ENCODE measurements around the gene ANKRD16. TPM values are rescaled to one million over a fixed set of nuclear protein-coding genes. Genes with fewer than 3 reads are reported as not detected.
A peak's percentile ranks its signal among the peaks of the same experiment; 100 is the strongest.

The ANKRD16 gene
- total RNA-seq, 2 donors from 2014 or later: 4.1 to 7.6 TPM

GRCh38 chr10:5896208-5897052 is 6.7 kb upstream of the ANKRD16 start:
- Mint-ChIP-seq H3K4me1 (ENCODE audit: low read depth in 2 of 2) (peaks cover 38 to 46% of the 10 kb centered on the region in 2 donors), H3K27ac (peak overlapping the region; percentile 54 to 57), H3K27me3 (no peaks in the 10 kb centered on the region), H3K4me3 (no peak overlapping the region), H3K9me3 (peaks cover 3% of the 10 kb centered on the region), H3K36me3 (peaks cover 29% of the 10 kb centered on the region)
- DNase-seq (ENCODE audit: low spot score): no peak
- ATAC-seq: no peak

DNA sequence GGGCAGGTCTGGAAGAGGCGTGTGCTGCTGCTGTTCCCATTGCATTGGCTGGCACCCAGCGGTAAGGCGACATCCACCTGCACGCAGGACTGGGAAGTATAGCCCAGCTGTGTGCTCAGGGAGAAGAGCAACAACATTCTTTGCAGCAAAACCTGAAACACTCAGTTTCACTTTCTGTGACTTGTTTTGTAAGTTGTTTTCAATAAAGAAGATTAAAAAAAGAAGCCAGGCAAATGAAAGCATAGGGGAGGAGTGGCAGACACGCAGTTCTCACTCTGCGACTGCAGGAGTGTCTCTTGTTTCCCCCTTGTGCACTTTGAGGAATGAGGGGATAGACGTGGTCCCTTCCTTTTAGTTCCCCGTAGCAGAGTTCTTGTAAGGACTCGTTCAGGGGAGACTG is 6.1 kb upstream of the ANKRD16 start:
- peaks cover 3% of the 10 kb centered on the region for H3K9me3 Mint-ChIP-seq
- ATAC-seq (no peak), DNase-seq (ENCODE audit: low spot score) (no peak)
- no peak overlapping the region for H3K4me3 Mint-ChIP-seq
- H3K36me3 Mint-ChIP-seq: peaks cover 29% of the 10 kb centered on the region
- H3K27ac Mint-ChIP-seq: peak overlapping the region; percentile 54 to 57
- no peaks in the 10 kb centered on the region for H3K27me3 Mint-ChIP-seq
- peaks cover 43 to 53% of the 10 kb centered on the region in 2 donors for H3K4me1 Mint-ChIP-seq (ENCODE audit: low read depth in 2 of 2)

DNA sequence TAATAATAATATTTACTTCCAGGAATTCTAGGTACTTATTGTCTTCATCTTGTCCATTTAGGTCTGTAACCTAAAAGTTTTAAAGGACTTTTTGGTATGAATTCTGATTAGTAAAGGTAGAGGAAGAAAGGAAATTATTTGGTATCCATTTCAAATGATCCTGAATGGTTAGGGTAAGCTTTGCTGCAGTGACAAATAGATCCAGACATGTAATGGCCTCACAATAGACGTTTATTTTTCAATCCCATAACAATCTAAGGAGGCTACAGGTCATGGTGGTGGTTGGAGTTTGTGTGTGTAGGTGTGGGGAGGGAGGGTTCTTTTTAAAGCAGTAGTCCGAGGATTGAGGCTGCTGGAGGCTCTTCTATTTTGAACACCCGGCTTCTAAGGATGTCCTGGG is 5.7 kb upstream of the ANKRD16 start:
- DNase-seq (ENCODE audit: low spot score): no peak
- no peak overlapping the region for H3K4me3 Mint-ChIP-seq
- H3K27me3 Mint-ChIP-seq: no peaks in the 10 kb centered on the region
- H3K4me1 Mint-ChIP-seq (ENCODE audit: low read depth in 2 of 2): peaks cover 46 to 56% of the 10 kb centered on the region in 2 donors
- no peak for ATAC-seq
- H3K27ac Mint-ChIP-seq: peak overlapping the region; percentile 54 to 57
- peaks cover 3% of the 10 kb centered on the region for H3K9me3 Mint-ChIP-seq
- peaks cover 29% of the 10 kb centered on the region for H3K36me3 Mint-ChIP-seq

DNA sequence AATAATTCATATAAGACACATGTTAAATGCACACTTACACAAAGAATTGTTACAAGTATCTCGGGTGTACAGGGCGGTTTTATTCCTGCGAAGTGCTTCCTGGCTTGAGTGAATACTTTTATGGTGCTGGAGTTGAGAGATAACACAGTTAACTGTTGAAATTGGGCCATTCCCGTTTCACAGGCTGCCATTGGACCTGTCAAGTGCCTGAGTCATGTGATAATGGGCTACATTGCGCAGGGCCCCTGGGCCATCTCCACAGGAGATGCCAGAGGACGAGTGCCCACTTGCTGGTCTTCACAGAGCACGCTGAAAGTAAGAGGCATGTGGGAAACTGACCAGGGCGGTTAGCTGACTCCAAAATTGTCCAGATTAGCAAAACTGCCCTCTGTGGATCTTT is 5.2 kb upstream of the ANKRD16 start:
- no peak for ATAC-seq
- no peak overlapping the region for H3K4me3 Mint-ChIP-seq
- peaks cover 46 to 56% of the 10 kb centered on the region in 2 donors for H3K4me1 Mint-ChIP-seq (ENCODE audit: low read depth in 2 of 2)

GRCh38 chr10:5894403-5894802 is 4.7 kb upstream of the ANKRD16 start:
- no peak for ATAC-seq
- Mint-ChIP-seq H3K9me3 (peaks cover 3% of the 10 kb centered on the region), H3K27ac (peak overlapping the region in 1 of 2 donors; percentile 19), H3K27me3 (no peaks in the 10 kb centered on the region), H3K4me3 (no peak overlapping the region), H3K4me1 (ENCODE audit: low read depth in 2 of 2) (peaks cover 46 to 56% of the 10 kb centered on the region in 2 donors), H3K36me3 (peaks cover 29% of the 10 kb centered on the region)
- no peak for DNase-seq (ENCODE audit: low spot score)

More for the DNA sequence above, 5.2 kb upstream of the ANKRD16 start:
- Mint-ChIP-seq H3K27ac (peak overlapping the region in 1 of 2 donors; percentile 54), H3K36me3 (peaks cover 29% of the 10 kb centered on the region), H3K27me3 (no peaks in the 10 kb centered on the region), H3K9me3 (peaks cover 3% of the 10 kb centered on the region)
- no peak for DNase-seq (ENCODE audit: low spot score)

- H3K9me3 Mint-ChIP-seq: peaks cover 3% of the 10 kb centered on the region
- H3K4me3 Mint-ChIP-seq: peak overlapping the region; percentile 1
- H3K27ac Mint-ChIP-seq: no peak overlapping the region
- H3K27me3 Mint-ChIP-seq: no peaks in the 10 kb centered on the region
- H3K36me3 Mint-ChIP-seq: peaks cover 29% of the 10 kb centered on the region
- DNase-seq (ENCODE audit: low spot score) (no peak), ATAC-seq (no peak)
- H3K4me1 Mint-ChIP-seq (ENCODE audit: low read depth in 2 of 2): peaks cover 48 to 61% of the 10 kb centered on the region in 2 donors
These were observed 3.6 kb upstream of the ANKRD16 start for GRCh38 chr10:5893321-5893720.

- H3K27me3 Mint-ChIP-seq: no peaks in the 10 kb centered on the region
- peak overlapping the region in 1 of 2 donors; percentile 78 for H3K27ac Mint-ChIP-seq
- H3K36me3 Mint-ChIP-seq: peaks cover 18% of the 10 kb centered on the region
- H3K4me1 Mint-ChIP-seq (ENCODE audit: low read depth in 2 of 2): peaks cover 47 to 60% of the 10 kb centered on the region in 2 donors
- ATAC-seq: no peak
- no peaks in the 10 kb centered on the region for H3K9me3 Mint-ChIP-seq
- DNase-seq (ENCODE audit: low spot score): no peak
- H3K4me3 Mint-ChIP-seq: peak overlapping the region; percentile 38
These were observed 2.3 kb upstream of the ANKRD16 start for GRCh38 chr10:5892007-5892406.

DNA sequence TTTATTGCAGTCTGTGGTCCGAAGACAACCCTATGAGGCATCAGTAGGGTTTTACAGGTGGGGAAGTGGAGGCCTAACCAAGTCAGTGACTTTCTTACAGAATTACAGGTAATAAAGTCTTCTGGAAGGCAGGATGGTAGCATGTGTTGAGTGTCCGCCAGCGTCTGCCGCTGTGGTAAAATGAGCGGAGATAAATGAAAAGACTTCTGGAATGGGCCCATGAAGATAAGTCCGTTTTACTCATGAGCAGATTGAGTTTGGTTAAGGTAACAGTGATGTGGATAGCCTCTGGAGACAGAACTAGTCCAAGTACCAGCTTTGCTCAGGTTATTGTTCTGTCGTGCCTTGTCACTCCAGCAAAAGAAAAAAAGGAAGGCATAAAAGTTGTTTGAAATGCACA is 1.3 kb upstream of the ANKRD16 start:
- Mint-ChIP-seq H3K4me3 (peak overlapping the region; percentile 92), H3K27ac (peak overlapping the region; percentile 48 to 78), H3K4me1 (ENCODE audit: low read depth in 2 of 2) (peaks cover 43 to 50% of the 10 kb centered on the region in 2 donors), H3K27me3 (no peaks in the 10 kb centered on the region), H3K9me3 (no peaks in the 10 kb centered on the region), H3K36me3 (peaks cover 18% of the 10 kb centered on the region)
- ATAC-seq: no peak
- DNase-seq (ENCODE audit: low spot score): no peak

DNA sequence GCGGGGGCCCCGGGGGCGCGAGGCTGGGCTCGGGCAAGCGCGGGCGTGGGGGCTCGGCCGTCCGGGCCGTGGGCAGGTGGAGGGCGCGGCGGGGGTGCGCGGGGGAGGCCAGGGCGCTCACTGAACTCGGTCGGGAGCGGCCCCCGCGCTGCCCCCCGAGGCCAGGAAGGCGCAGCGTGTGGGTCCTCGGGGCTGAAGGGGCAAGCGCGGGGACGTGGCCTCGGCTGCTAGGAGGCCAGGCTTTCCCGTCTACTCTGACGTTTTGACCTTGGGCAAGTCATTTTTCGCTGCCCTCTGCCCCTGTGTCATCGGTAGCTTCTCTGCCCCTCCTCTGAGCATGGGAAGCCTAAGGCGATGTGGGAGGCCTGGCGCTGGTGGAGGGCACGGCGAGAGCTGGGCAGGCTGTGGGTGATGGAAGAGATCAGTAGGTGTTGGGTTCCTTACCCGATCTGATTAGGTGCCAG is 791 bp upstream of the ANKRD16 start:
- H3K36me3 Mint-ChIP-seq: peaks cover 20% of the 10 kb centered on the region
- DNase-seq (ENCODE audit: low spot score) (no peak), ATAC-seq (peak in 1 of 2 donors; percentile 8)
- peak overlapping the region; percentile 48 to 78 for H3K27ac Mint-ChIP-seq
- H3K9me3 Mint-ChIP-seq: no peaks in the 10 kb centered on the region
- H3K4me1 Mint-ChIP-seq (ENCODE audit: low read depth in 2 of 2): peaks cover 38 to 45% of the 10 kb centered on the region in 2 donors
- no peaks in the 10 kb centered on the region for H3K27me3 Mint-ChIP-seq
- peak overlapping the region; percentile 92 for H3K4me3 Mint-ChIP-seq

GRCh38 chr10:5888843-5889623 is 660 bp downstream of the ANKRD16 start:
- peak overlapping the region; percentile 56 for H3K27ac Mint-ChIP-seq
- H3K9me3 Mint-ChIP-seq: no peaks in the 10 kb centered on the region
- peaks cover 17% of the 10 kb centered on the region for H3K36me3 Mint-ChIP-seq
- DNase-seq (ENCODE audit: low spot score): peak; percentile 72
- ATAC-seq: peak; percentile 24 to 41
- peak overlapping the region; percentile 87 for H3K4me3 Mint-ChIP-seq
- H3K4me1 Mint-ChIP-seq (ENCODE audit: low read depth in 2 of 2): peaks cover 34 to 40% of the 10 kb centered on the region in 2 donors
- no peaks in the 10 kb centered on the region for H3K27me3 Mint-ChIP-seq

GRCh38 chr10:5888351-5888750 is 1.3 kb downstream of the ANKRD16 start:
- peaks cover 17% of the 10 kb centered on the region for H3K36me3 Mint-ChIP-seq

GRCh38 chr10:5887641-5888040 is 2.1 kb downstream of the ANKRD16 start:
- DNase-seq (ENCODE audit: low spot score) (no peak), ATAC-seq (no peak)
- H3K4me3 Mint-ChIP-seq: no peak overlapping the region
- peaks cover 29 to 32% of the 10 kb centered on the region in 2 donors for H3K4me1 Mint-ChIP-seq (ENCODE audit: low read depth in 2 of 2)
- no peaks in the 10 kb centered on the region for H3K27me3 Mint-ChIP-seq
- no peaks in the 10 kb centered on the region for H3K9me3 Mint-ChIP-seq
- no peak overlapping the region for H3K27ac Mint-ChIP-seq
- peaks cover 21% of the 10 kb centered on the region for H3K36me3 Mint-ChIP-seq

More at GRCh38 chr10:5888351-5888750, 1.3 kb downstream of the ANKRD16 start:
- H3K27ac Mint-ChIP-seq: peak overlapping the region; percentile 56
- H3K4me1 Mint-ChIP-seq (ENCODE audit: low read depth in 2 of 2): peaks cover 32 to 36% of the 10 kb centered on the region in 2 donors
- no peaks in the 10 kb centered on the region for H3K27me3 Mint-ChIP-seq
- ATAC-seq: no peak
- no peaks in the 10 kb centered on the region for H3K9me3 Mint-ChIP-seq
- DNase-seq (ENCODE audit: low spot score): no peak
- peak overlapping the region; percentile 87 for H3K4me3 Mint-ChIP-seq

GRCh38 chr10:5887029-5887428 is 2.7 kb downstream of the ANKRD16 start:
- Mint-ChIP-seq H3K36me3 (peaks cover 18% of the 10 kb centered on the region), H3K27me3 (no peaks in the 10 kb centered on the region), H3K9me3 (no peaks in the 10 kb centered on the region), H3K27ac (no peak overlapping the region), H3K4me3 (no peak overlapping the region), H3K4me1 (ENCODE audit: low read depth in 2 of 2) (peaks cover 23 to 25% of the 10 kb centered on the region in 2 donors)
- DNase-seq (ENCODE audit: low spot score) (no peak), ATAC-seq (no peak)

- H3K36me3 Mint-ChIP-seq: peaks cover 16% of the 10 kb centered on the region
- H3K4me3 Mint-ChIP-seq: no peak overlapping the region
- peaks cover 12 to 13% of the 10 kb centered on the region in 2 donors for H3K4me1 Mint-ChIP-seq (ENCODE audit: low read depth in 2 of 2)
- DNase-seq (ENCODE audit: low spot score) (no peak), ATAC-seq (no peak)
- no peaks in the 10 kb centered on the region for H3K9me3 Mint-ChIP-seq
- no peaks in the 10 kb centered on the region for H3K27me3 Mint-ChIP-seq
- no peak overlapping the region for H3K27ac Mint-ChIP-seq
These were observed 4.1 kb downstream of the ANKRD16 start for GRCh38 chr10:5885619-5886018.

Data from natural killer cell treated with Interleukin-12 subunit alpha and Interleukin-12 subunit beta and Interleukin-15 and Interleukin-18, amount 100 ng/mL, for 72 hours (primary cell).